Measurements from ENCODE around the gene JAKMIP1. TPM values are rescaled to one million over a fixed set of nuclear protein-coding genes. Genes with fewer than 3 reads are reported as not detected.

JAKMIP1 gene
- total and polyA plus RNA-seq, 4 donors: 0.08 to 0.46 (median 0.22) TPM

- ATAC-seq (ENCODE audit: insufficient read depth, low FRiP score): no peak
- Histone ChIP-seq H3K27ac (ENCODE audit: low read depth in 1 of 2, low read length in 1 of 2) (no peak overlapping the region), H3K4me3 (no peak overlapping the region), H3K9me3 (ENCODE audit: control insufficient read depth in 4 of 4, insufficient read depth in 3 of 4, low read length in 3 of 4) (no peaks in the 10 kb centered on the region), H3K4me1 (ENCODE audit: control insufficient read depth in 5 of 5, insufficient read depth in 5 of 5, low read length in 5 of 5) (no peaks in the 10 kb centered on the region), H3K27me3 (ENCODE audit: control insufficient read depth in 3 of 3, insufficient read depth in 3 of 3, low read length in 2 of 3) (peaks cover 0 to 13% (median 8%) of the 10 kb centered on the region in 3 donors), H3K9ac (ENCODE audit: insufficient read depth in 1 of 2, low read length in 2 of 2) (no peak overlapping the region), H3K36me3 (ENCODE audit: control insufficient read depth in 4 of 4, insufficient read depth in 4 of 4, low read length in 4 of 4) (no peaks in the 10 kb centered on the region)
- 79 to 96% methylated on average over 3 of the region's 3 CpGs for WGBS, 2 donors
- no peak for TF ChIP-seq CTCF (IDR thresholded peaks at IDR 0.05; ENCODE audit: control extremely low read depth, extremely low read depth)
- no peak for DNase-seq
These were observed 197.4 kb downstream of the JAKMIP1 start for GRCh38 chr4:6002926-6003325.

- no peak for TF ChIP-seq CTCF (IDR thresholded peaks at IDR 0.05; ENCODE audit: control extremely low read depth, extremely low read depth)
- ATAC-seq (ENCODE audit: insufficient read depth, low FRiP score) (no peak), DNase-seq (no peak)
- Histone ChIP-seq H3K36me3 (ENCODE audit: control insufficient read depth in 4 of 4, insufficient read depth in 4 of 4, low read length in 4 of 4) (no peaks in the 10 kb centered on the region), H3K4me1 (ENCODE audit: control insufficient read depth in 5 of 5, insufficient read depth in 5 of 5, low read length in 5 of 5) (no peaks in the 10 kb centered on the region), H3K9me3 (ENCODE audit: control insufficient read depth in 4 of 4, insufficient read depth in 3 of 4, low read length in 3 of 4) (no peaks in the 10 kb centered on the region), H3K9ac (ENCODE audit: insufficient read depth in 1 of 2, low read length in 2 of 2) (no peak overlapping the region), H3K4me3 (no peak overlapping the region), H3K27me3 (ENCODE audit: control insufficient read depth in 3 of 3, insufficient read depth in 3 of 3, low read length in 2 of 3) (peaks cover 0 to 9% (median 7%) of the 10 kb centered on the region in 3 donors), H3K27ac (ENCODE audit: low read depth in 1 of 2, low read length in 1 of 2) (no peak overlapping the region)
- WGBS, 2 donors: 84 to 94% methylated on average over 5 of the region's 5 CpGs
These were observed 197.9 kb downstream of the JAKMIP1 start for GRCh38 chr4:6002492-6002833.

- no peak overlapping the region for H3K4me3 ChIP-seq
- DNase-seq (no peak), ATAC-seq (ENCODE audit: insufficient read depth, low FRiP score) (no peak)
- WGBS, 2 donors: 76 to 82% methylated on average over 6 of the region's 6 CpGs
- H3K9ac ChIP-seq (ENCODE audit: insufficient read depth in 1 of 2, low read length in 2 of 2): no peak overlapping the region
- H3K36me3 ChIP-seq (ENCODE audit: control insufficient read depth in 4 of 4, insufficient read depth in 4 of 4, low read length in 4 of 4): no peaks in the 10 kb centered on the region
- H3K9me3 ChIP-seq (ENCODE audit: control insufficient read depth in 4 of 4, insufficient read depth in 3 of 4, low read length in 3 of 4): no peaks in the 10 kb centered on the region
- H3K4me1 ChIP-seq (ENCODE audit: control insufficient read depth in 5 of 5, insufficient read depth in 5 of 5, low read length in 5 of 5): no peaks in the 10 kb centered on the region
- TF ChIP-seq CTCF (IDR thresholded peaks at IDR 0.05; ENCODE audit: control extremely low read depth, extremely low read depth): no peak
- peaks cover 0 to 5% (median 3%) of the 10 kb centered on the region in 3 donors for H3K27me3 ChIP-seq (ENCODE audit: control insufficient read depth in 3 of 3, insufficient read depth in 3 of 3, low read length in 2 of 3)
- no peak overlapping the region for H3K27ac ChIP-seq (ENCODE audit: low read depth in 1 of 2, low read length in 1 of 2)
These were observed 198.5 kb downstream of the JAKMIP1 start for GRCh38 chr4:6001680-6002491.
